ENCODE results near the gene OR52W1. TPM values are rescaled to one million over a fixed set of nuclear protein-coding genes. Genes with fewer than 3 reads are reported as not detected.

Gene OR52W1
- total RNA-seq: not detected in 2 replicates

GRCh38 chr11:6199174-6199810 is at the start of gene OR52W1:
TSS of gene OR52W1 (plus strand) at chr11:6199224. CDS start at chr11:6199224, 0 bp downstream.
- no peak within 1 kb of the TSS for H3K4me2 ChIP-seq (ENCODE audit: insufficient read depth, low read length)
- H3K27me3 ChIP-seq (ENCODE audit: insufficient read depth, low read length): no peaks in the 10 kb centered on the region
- no peak within 1 kb of the TSS for H3K27ac ChIP-seq (ENCODE audit: low read depth, low read length)
- TF ChIP-seq CTCF (IDR thresholded peaks at IDR 0.05; ENCODE audit: extremely low read depth, low read depth, low read length): no peak
- no peak for DNase-seq (ENCODE audit: insufficient read length, low spot score, missing footprints)
- H2AFZ ChIP-seq (ENCODE audit: low read length): no peak within 1 kb of the TSS
- H3K9me3 ChIP-seq (ENCODE audit: low read depth, low read length): no peaks in the 10 kb centered on the region
- no peak within 1 kb of the TSS for H3K4me3 ChIP-seq (ENCODE audit: insufficient read depth, low read length)
- no peaks in the 10 kb centered on the region for H3K4me1 ChIP-seq (ENCODE audit: insufficient read depth, low read length)
- H3K79me2 ChIP-seq (ENCODE audit: insufficient read depth, low read length): no peaks in the 10 kb centered on the region
- no peaks in the 10 kb centered on the region for H4K20me1 ChIP-seq (ENCODE audit: insufficient read depth, low read length)
- no peaks in the 10 kb centered on the region for H3K36me3 ChIP-seq (ENCODE audit: insufficient read depth, low read length)

- Histone ChIP-seq H3K27me3 (ENCODE audit: insufficient read depth, low read length) (no peaks in the 10 kb centered on the region), H3K79me2 (ENCODE audit: insufficient read depth, low read length) (no peaks in the 10 kb centered on the region), H3K27ac (ENCODE audit: low read depth, low read length) (no peak overlapping the region), H4K20me1 (ENCODE audit: insufficient read depth, low read length) (no peaks in the 10 kb centered on the region), H2AFZ (ENCODE audit: low read length) (no peak overlapping the region), H3K9me3 (ENCODE audit: low read depth, low read length) (no peaks in the 10 kb centered on the region), H3K4me3 (ENCODE audit: insufficient read depth, low read length) (no peak overlapping the region), H3K4me1 (ENCODE audit: insufficient read depth, low read length) (no peaks in the 10 kb centered on the region), H3K36me3 (ENCODE audit: insufficient read depth, low read length) (no peaks in the 10 kb centered on the region), H3K4me2 (ENCODE audit: insufficient read depth, low read length) (no peak overlapping the region)
- TF ChIP-seq CTCF (IDR thresholded peaks at IDR 0.05; ENCODE audit: extremely low read depth, low read depth, low read length): no peak
- DNase-seq (ENCODE audit: insufficient read length, low spot score, missing footprints): no peak
Observed at GRCh38 chr11:6151117-6151516, 47.9 kb upstream of the OR52W1 start.

- Histone ChIP-seq H4K20me1 (ENCODE audit: insufficient read depth, low read length) (no peaks in the 10 kb centered on the region), H3K27me3 (ENCODE audit: insufficient read depth, low read length) (no peaks in the 10 kb centered on the region), H3K79me2 (ENCODE audit: insufficient read depth, low read length) (no peaks in the 10 kb centered on the region), H3K27ac (ENCODE audit: low read depth, low read length) (no peak overlapping the region), H3K4me3 (ENCODE audit: insufficient read depth, low read length) (no peak overlapping the region), H3K4me1 (ENCODE audit: insufficient read depth, low read length) (no peaks in the 10 kb centered on the region), H3K36me3 (ENCODE audit: insufficient read depth, low read length) (no peaks in the 10 kb centered on the region), H3K4me2 (ENCODE audit: insufficient read depth, low read length) (no peak overlapping the region), H3K9me3 (ENCODE audit: low read depth, low read length) (no peaks in the 10 kb centered on the region), H2AFZ (ENCODE audit: low read length) (no peak overlapping the region)
- no peak for DNase-seq (ENCODE audit: insufficient read length, low spot score, missing footprints)
- no peak for TF ChIP-seq CTCF (IDR thresholded peaks at IDR 0.05; ENCODE audit: extremely low read depth, low read depth, low read length)
Observed at GRCh38 chr11:6152126-6152525, 46.9 kb upstream of the OR52W1 start.

GRCh38 chr11:6156628-6157359 is 42.2 kb upstream of the OR52W1 start:
- Histone ChIP-seq H3K79me2 (ENCODE audit: insufficient read depth, low read length) (no peaks in the 10 kb centered on the region), H3K9me3 (ENCODE audit: low read depth, low read length) (no peaks in the 10 kb centered on the region), H3K4me3 (ENCODE audit: insufficient read depth, low read length) (no peak overlapping the region), H4K20me1 (ENCODE audit: insufficient read depth, low read length) (no peaks in the 10 kb centered on the region), H3K4me2 (ENCODE audit: insufficient read depth, low read length) (no peak overlapping the region), H2AFZ (ENCODE audit: low read length) (no peak overlapping the region), H3K27ac (ENCODE audit: low read depth, low read length) (no peak overlapping the region), H3K4me1 (ENCODE audit: insufficient read depth, low read length) (no peaks in the 10 kb centered on the region), H3K27me3 (ENCODE audit: insufficient read depth, low read length) (no peaks in the 10 kb centered on the region), H3K36me3 (ENCODE audit: insufficient read depth, low read length) (no peaks in the 10 kb centered on the region)
- no peak for DNase-seq (ENCODE audit: insufficient read length, low spot score, missing footprints)
- no peak for TF ChIP-seq CTCF (IDR thresholded peaks at IDR 0.05; ENCODE audit: extremely low read depth, low read depth, low read length)
